H1 (cell line): ENCODE measurements around the gene PAF1. TPM values are rescaled to one million over a fixed set of nuclear protein-coding genes. Genes with fewer than 3 reads are reported as not detected.

Source experiments
- CTCF ChIP-seq, 3 experiments: IDR thresholded peaks; 1 replicate in 2 of 3; 2 replicates in 1 of 3; pipeline versions ENCODE4 v1.5.1 to v1.6.1; 2011; ENCODE audit warnings: low read length in 3 of 3, mild to moderate bottlenecking in 3 of 3, inconsistent platforms in 2 of 3, low read depth in 1 of 3, moderate library complexity in 1 of 3; ENCODE audit not compliant: insufficient read depth in 1 of 3; ENCODE audit errors: control extremely low read depth in 1 of 3
- E2F6 ChIP-seq: IDR thresholded peaks from 2 replicates; pipeline ENCODE4 v1.6.1; 2012; ENCODE audit warnings: inconsistent platforms
- EGR1 ChIP-seq: IDR thresholded peaks from 2 replicates; pipeline ENCODE4 v1.6.1; 2011; ENCODE audit warnings: low read depth, low read length, borderline replicate concordance
- MAX ChIP-seq: IDR thresholded peaks from 2 replicates; pipeline ENCODE4 v1.6.1; 2012; ENCODE audit warnings: inconsistent platforms
- RBBP5 ChIP-seq: IDR thresholded peaks from 2 replicates; pipeline ENCODE4 v1.7.1; 2012; ENCODE audit warnings: low read depth, mild to moderate bottlenecking, inconsistent platforms, low read length, moderate library complexity, borderline replicate concordance
- RXRA ChIP-seq: IDR thresholded peaks from 2 replicates; pipeline ENCODE4 v1.6.1; 2011; ENCODE audit warnings: low read depth, mild to moderate bottlenecking, low read length, moderate library complexity; ENCODE audit not compliant: insufficient read depth
- SAP30 ChIP-seq: fragments of 300-600 bp; sonication (generic); IDR thresholded peaks from 2 replicates; pipeline ENCODE4 v1.7.1; 2012; ENCODE audit warnings: low read length, moderate library complexity, mild to moderate bottlenecking, inconsistent platforms; ENCODE audit not compliant: insufficient read depth, insufficient replicate concordance
- SP1 ChIP-seq: IDR thresholded peaks from 2 replicates; pipeline ENCODE4 v1.6.1; 2011; ENCODE audit warnings: low read depth, low read length
- SP2 ChIP-seq: IDR thresholded peaks from 2 replicates; pipeline ENCODE4 v1.6.1; 2012; ENCODE audit warnings: mild to moderate bottlenecking, low read length, inconsistent platforms
- ZNF274 ChIP-seq: IDR thresholded peaks from 2 replicates; pipeline ENCODE4 v1.7.0; 2012; ENCODE audit warnings: low read length, borderline replicate concordance; ENCODE audit errors: extremely low read depth
- polyA plus RNA-seq, 7 experiments: library from polyadenylated mRNA; depleted of rRNA in 3 of 7; stranded (reverse) in 5 of 7; unstranded in 2 of 7; fragments of >200 nt in 5 of 7; fragments of 200-250 nt in 2 of 7; gene quantifications; 1 replicate in 5 of 7; 2 replicates in 1 of 7; 4 replicates in 1 of 7; pipeline versions ENCODE4 v1.2.1 to v1.2.3, GENCODE V29; 2011 to 2013; ENCODE audit warnings: missing spikeins in 2 of 7, mixed read lengths in 2 of 7
- total RNA-seq: library from RNA; stranded (reverse); fragmentation: NEBNext Ultra II Directional; extraction: Animal tissue kit (Norgen Biotek cat#: 25700); gene quantifications from 2 replicates; pipeline ENCODE4 v1.2.1, GENCODE V29; 2021

Gene PAF1
- total and polyA plus RNA-seq, 2 of the 8 experiments (the other 6 are each of a cell fraction or from before 2014, with no cell fraction given), result 31.4 to 58.6 TPM

GRCh38 chr19:39341719-39342604 is 48.9 kb downstream of the PAF1 start, which contains the start of gene SAMD4B (continued):
- TF ChIP-seq CTCF (IDR thresholded peaks at IDR 0.05; ENCODE audit: control extremely low read depth in 1 of 3, insufficient read depth in 1 of 3, low read depth in 1 of 3, low read length in 3 of 3), result peak; percentile 61 to 78 (median 67)
- TF ChIP-seq RBBP5, result peak; percentile 27; the same call in 1 of the 2 replicates
- TF ChIP-seq ZNF274, result no peak
- peak; percentile 52; the same call in 1 of the 2 replicates for TF ChIP-seq MAX
- TF ChIP-seq RXRA, result no peak
- peak; percentile 93 for TF ChIP-seq EGR1
- no peak for TF ChIP-seq E2F6
- peak; percentile 38; the same call in 1 of the 2 replicates for TF ChIP-seq SP2
- TF ChIP-seq SAP30, result peak; percentile 92
- peak; percentile 89 for TF ChIP-seq SP1
